Measurements from ENCODE around the gene PSEN1. TPM values are rescaled to one million over a fixed set of nuclear protein-coding genes. Genes with fewer than 3 reads are reported as not detected.

Gene PSEN1
- total and polyA plus RNA-seq, 10 of the 15 experiments (the other 5 are each of a cell fraction or from before 2014, with no cell fraction given), result 8.9 to 32.3 (median 21.8) TPM

DNA sequence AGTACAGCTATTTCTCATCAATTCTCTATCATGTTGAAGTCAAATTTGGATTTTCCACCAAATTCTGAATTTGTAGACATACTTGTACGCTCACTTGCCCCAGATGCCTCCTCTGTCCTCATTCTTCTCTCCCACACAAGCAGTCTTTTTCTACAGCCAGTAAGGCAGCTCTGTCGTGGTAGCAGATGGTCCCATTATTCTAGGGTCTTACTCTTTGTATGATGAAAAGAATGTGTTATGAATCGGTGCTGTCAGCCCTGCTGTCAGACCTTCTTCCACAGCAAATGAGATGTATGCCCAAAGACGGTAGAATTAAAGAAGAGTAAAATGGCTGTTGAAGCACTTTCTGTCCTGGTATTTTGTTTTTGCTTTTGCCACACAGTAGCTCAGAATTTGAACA lies 83.8 kb downstream of the PSEN1 start:
- intact Hi-C loops (cut with micrococcal nuclease; ENCODE audit: unreplicated experiment) (no loop called here), in situ Hi-C loops (cut with MboI) (no loop called here)
- Histone ChIP-seq H4K20me1 (ENCODE audit: control insufficient read depth, insufficient read depth) (no peaks in the 10 kb centered on the region), H3K27ac (ENCODE audit: control insufficient read depth, insufficient read depth) (no peak overlapping the region), H3K9ac (ENCODE audit: control insufficient read depth, insufficient read depth, low read length) (no peak overlapping the region), H2AFZ (ENCODE audit: control insufficient read depth, low read depth, low read length) (no peak overlapping the region), H3K4me2 (ENCODE audit: control insufficient read depth, insufficient read depth) (no peak overlapping the region), H3K9me3 (replicated peaks; ENCODE audit: control insufficient read depth, insufficient read depth, low read length) (no peaks in the 10 kb centered on the region), H3K79me2 (ENCODE audit: control insufficient read depth, insufficient read depth, low read length) (no peaks in the 10 kb centered on the region), H3K4me3 (no peak overlapping the region), H3K36me3 (ENCODE audit: control insufficient read depth in 2 of 2, insufficient read depth in 2 of 2, low read length in 1 of 2) (peaks cover 2 to 17% of the 10 kb centered on the region in 2 experiments), H3K4me1 (ENCODE audit: control insufficient read depth, insufficient read depth, low read length) (peaks cover 9% of the 10 kb centered on the region; the same call in 1 of the 2 replicates), H3K27me3 (replicated peaks in 1 of 2; ENCODE audit: control insufficient read depth in 2 of 2, insufficient read depth in 2 of 2, low read length in 1 of 2) (no peaks in the 10 kb centered on the region)
- no TSS peak for BruUV-seq (replicated peaks)
- ChIA-PET RAD21 (ENCODE audit: unreplicated experiment) (interaction anchor here (0.8 to 1.4 kb wide), 2 partner anchors 29 to 75 kb away, joined by 3 read pairs; no protein-coding TSS in a partner anchor), CTCF (interaction anchor here (1.1 to 4.8 kb wide), 2 partner anchors 47 to 251 kb away, joined by 3 to 42 read pairs; no protein-coding TSS in a partner anchor), POLR2A (interaction anchor here (0.6 to 0.9 kb wide), 3 partner anchors 118 to 712 kb away, joined by 3 to 8 read pairs (median 5); no protein-coding TSS in a partner anchor), SMC1A (ENCODE audit: uncharacterized antibody, unreplicated experiment) (interaction anchor here (0.6 to 1.9 kb wide), 9 partner anchors 8 to 252 kb away, joined by 3 to 6 read pairs (median 3); partner anchors contain the start of gene PAPLN)
- 82% methylated on average over 4 of the region's 4 CpGs for WGBS (ENCODE audit: insufficient coverage, insufficient replicate concordance, low lambda C conversion rate, missing lambda C conversion rate)
- no peak for ATAC-seq
- FAIRE-seq, result no peak
- DNase-seq (ENCODE audit: low read depth, low spot score), result no peak
- TF ChIP-seq, protein P1, sequence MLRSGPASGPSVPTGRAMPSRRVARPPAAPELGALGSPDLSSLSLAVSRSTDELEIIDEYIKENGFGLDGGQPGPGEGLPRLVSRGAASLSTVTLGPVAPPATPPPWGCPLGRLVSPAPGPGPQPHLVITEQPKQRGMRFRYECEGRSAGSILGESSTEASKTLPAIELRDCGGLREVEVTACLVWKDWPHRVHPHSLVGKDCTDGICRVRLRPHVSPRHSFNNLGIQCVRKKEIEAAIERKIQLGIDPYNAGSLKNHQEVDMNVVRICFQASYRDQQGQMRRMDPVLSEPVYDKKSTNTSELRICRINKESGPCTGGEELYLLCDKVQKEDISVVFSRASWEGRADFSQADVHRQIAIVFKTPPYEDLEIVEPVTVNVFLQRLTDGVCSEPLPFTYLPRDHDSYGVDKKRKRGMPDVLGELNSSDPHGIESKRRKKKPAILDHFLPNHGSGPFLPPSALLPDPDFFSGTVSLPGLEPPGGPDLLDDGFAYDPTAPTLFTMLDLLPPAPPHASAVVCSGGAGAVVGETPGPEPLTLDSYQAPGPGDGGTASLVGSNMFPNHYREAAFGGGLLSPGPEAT (IDR thresholded peaks at IDR 0.05; ENCODE audit: low read depth), result no peak
- TF ChIP-seq, protein P2, sequence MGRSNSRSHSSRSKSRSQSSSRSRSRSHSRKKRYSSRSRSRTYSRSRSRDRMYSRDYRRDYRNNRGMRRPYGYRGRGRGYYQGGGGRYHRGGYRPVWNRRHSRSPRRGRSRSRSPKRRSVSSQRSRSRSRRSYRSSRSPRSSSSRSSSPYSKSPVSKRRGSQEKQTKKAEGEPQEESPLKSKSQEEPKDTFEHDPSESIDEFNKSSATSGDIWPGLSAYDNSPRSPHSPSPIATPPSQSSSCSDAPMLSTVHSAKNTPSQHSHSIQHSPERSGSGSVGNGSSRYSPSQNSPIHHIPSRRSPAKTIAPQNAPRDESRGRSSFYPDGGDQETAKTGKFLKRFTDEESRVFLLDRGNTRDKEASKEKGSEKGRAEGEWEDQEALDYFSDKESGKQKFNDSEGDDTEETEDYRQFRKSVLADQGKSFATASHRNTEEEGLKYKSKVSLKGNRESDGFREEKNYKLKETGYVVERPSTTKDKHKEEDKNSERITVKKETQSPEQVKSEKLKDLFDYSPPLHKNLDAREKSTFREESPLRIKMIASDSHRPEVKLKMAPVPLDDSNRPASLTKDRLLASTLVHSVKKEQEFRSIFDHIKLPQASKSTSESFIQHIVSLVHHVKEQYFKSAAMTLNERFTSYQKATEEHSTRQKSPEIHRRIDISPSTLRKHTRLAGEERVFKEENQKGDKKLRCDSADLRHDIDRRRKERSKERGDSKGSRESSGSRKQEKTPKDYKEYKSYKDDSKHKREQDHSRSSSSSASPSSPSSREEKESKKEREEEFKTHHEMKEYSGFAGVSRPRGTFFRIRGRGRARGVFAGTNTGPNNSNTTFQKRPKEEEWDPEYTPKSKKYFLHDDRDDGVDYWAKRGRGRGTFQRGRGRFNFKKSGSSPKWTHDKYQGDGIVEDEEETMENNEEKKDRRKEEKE (IDR thresholded peaks at IDR 0.05), result no peak
- TF ChIP-seq RUNX3 (IDR thresholded peaks at IDR 0.05; ENCODE audit: low read length) (no peak), TCF12 (IDR thresholded peaks at IDR 0.05; ENCODE audit: low read depth, low read length) (no peak), BMI1 (IDR thresholded peaks at IDR 0.05; ENCODE audit: borderline replicate concordance) (no peak), TCF3 (IDR thresholded peaks at IDR 0.05; ENCODE audit: borderline replicate concordance, insufficient read depth, low read depth, low read length) (no peak), BHLHE40 (IDR thresholded peaks at IDR 0.05; ENCODE audit: borderline replicate concordance in 1 of 2, low read depth in 2 of 2, low read length in 1 of 2) (no peak), ATF7 (IDR thresholded peaks at IDR 0.05; ENCODE audit: low read depth) (no peak), MEF2B (IDR thresholded peaks at IDR 0.05; ENCODE audit: partially characterized antibody, poor library complexity, severe bottlenecking) (no peak), NBN (IDR thresholded peaks at IDR 0.05) (no peak), HDGF (IDR thresholded peaks at IDR 0.05) (no peak)
- TF ChIP-seq, protein P3, sequence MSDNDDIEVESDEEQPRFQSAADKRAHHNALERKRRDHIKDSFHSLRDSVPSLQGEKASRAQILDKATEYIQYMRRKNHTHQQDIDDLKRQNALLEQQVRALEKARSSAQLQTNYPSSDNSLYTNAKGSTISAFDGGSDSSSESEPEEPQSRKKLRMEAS (IDR thresholded peaks at IDR 0.05; ENCODE audit: low read depth, low read length), result no peak
- TF ChIP-seq, protein P4, sequence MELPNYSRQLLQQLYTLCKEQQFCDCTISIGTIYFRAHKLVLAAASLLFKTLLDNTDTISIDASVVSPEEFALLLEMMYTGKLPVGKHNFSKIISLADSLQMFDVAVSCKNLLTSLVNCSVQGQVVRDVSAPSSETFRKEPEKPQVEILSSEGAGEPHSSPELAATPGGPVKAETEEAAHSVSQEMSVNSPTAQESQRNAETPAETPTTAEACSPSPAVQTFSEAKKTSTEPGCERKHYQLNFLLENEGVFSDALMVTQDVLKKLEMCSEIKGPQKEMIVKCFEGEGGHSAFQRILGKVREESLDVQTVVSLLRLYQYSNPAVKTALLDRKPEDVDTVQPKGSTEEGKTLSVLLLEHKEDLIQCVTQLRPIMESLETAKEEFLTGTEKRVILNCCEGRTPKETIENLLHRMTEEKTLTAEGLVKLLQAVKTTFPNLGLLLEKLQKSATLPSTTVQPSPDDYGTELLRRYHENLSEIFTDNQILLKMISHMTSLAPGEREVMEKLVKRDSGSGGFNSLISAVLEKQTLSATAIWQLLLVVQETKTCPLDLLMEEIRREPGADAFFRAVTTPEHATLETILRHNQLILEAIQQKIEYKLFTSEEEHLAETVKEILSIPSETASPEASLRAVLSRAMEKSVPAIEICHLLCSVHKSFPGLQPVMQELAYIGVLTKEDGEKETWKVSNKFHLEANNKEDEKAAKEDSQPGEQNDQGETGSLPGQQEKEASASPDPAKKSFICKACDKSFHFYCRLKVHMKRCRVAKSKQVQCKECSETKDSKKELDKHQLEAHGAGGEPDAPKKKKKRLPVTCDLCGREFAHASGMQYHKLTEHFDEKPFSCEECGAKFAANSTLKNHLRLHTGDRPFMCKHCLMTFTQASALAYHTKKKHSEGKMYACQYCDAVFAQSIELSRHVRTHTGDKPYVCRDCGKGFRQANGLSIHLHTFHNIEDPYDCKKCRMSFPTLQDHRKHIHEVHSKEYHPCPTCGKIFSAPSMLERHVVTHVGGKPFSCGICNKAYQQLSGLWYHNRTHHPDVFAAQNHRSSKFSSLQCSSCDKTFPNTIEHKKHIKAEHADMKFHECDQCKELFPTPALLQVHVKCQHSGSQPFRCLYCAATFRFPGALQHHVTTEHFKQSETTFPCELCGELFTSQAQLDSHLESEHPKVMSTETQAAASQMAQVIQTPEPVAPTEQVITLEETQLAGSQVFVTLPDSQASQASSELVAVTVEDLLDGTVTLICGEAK (IDR thresholded peaks at IDR 0.05; ENCODE audit: borderline replicate concordance), result no peak

Data from GM12878 (cell line).